ENCODE data around the gene ETV6.
A peak's percentile ranks its signal among the peaks of the same experiment; 100 is the strongest.

The ETV6 gene

GRCh38 chr12:11861864-11862600 lies 212.6 kb downstream of the ETV6 start:
- no peak for DNase-seq (ENCODE audit: low read depth)

- DNase-seq (ENCODE audit: low read depth): no peak
These were observed 213.3 kb downstream of the ETV6 start for GRCh38 chr12:11862798-11863197.

- DNase-seq (ENCODE audit: low read depth): no peak
These were observed 214.0 kb downstream of the ETV6 start for GRCh38 chr12:11863478-11863906.

- no peak for DNase-seq (ENCODE audit: low read depth)
These were observed 214.5 kb downstream of the ETV6 start for GRCh38 chr12:11863988-11864387.

GRCh38 chr12:11865824-11866223 lies 216.3 kb downstream of the ETV6 start:
- no peak for DNase-seq (ENCODE audit: low read depth)

- DNase-seq (ENCODE audit: low read depth): no peak
These were observed 218.6 kb downstream of the ETV6 start for GRCh38 chr12:11868027-11868426.

- no peak for DNase-seq (ENCODE audit: low read depth)
These were observed 219.9 kb downstream of the ETV6 start for GRCh38 chr12:11869406-11869805.

GRCh38 chr12:11870041-11870451 lies 220.6 kb downstream of the ETV6 start:
- no peak for DNase-seq (ENCODE audit: low read depth)

GRCh38 chr12:11872055-11872454 lies 222.6 kb downstream of the ETV6 start:
- no peak for DNase-seq (ENCODE audit: low read depth)

- DNase-seq (ENCODE audit: low read depth): no peak
These were observed 226.0 kb downstream of the ETV6 start for GRCh38 chr12:11875414-11875935.

GRCh38 chr12:11876307-11876706 lies 226.8 kb downstream of the ETV6 start:
- no peak for DNase-seq (ENCODE audit: low read depth)

- no peak for DNase-seq (ENCODE audit: low read depth)
These were observed 227.8 kb downstream of the ETV6 start for GRCh38 chr12:11877102-11877826.

GRCh38 chr12:11877869-11878780 lies 228.7 kb downstream of the ETV6 start:
- DNase-seq (ENCODE audit: low read depth): peak; percentile 45

GRCh38 chr12:11879306-11879705 lies 229.8 kb downstream of the ETV6 start:
- DNase-seq (ENCODE audit: low read depth): no peak

- no peak for DNase-seq (ENCODE audit: low read depth)
These were observed 230.9 kb downstream of the ETV6 start for GRCh38 chr12:11880381-11880780.

- DNase-seq (ENCODE audit: low read depth): no peak
These were observed 232.4 kb downstream of the ETV6 start for GRCh38 chr12:11881835-11882234.

GRCh38 chr12:11882301-11883019 lies 233.0 kb downstream of the ETV6 start:
- no peak for DNase-seq (ENCODE audit: low read depth)

- no peak for DNase-seq (ENCODE audit: low read depth)
These were observed 234.6 kb downstream of the ETV6 start for GRCh38 chr12:11884116-11884515.

GRCh38 chr12:11884706-11885105 lies 235.2 kb downstream of the ETV6 start:
- no peak for DNase-seq (ENCODE audit: low read depth)

GRCh38 chr12:11885261-11886038 lies 236.0 kb downstream of the ETV6 start:
- DNase-seq (ENCODE audit: low read depth): no peak

- DNase-seq (ENCODE audit: low read depth): no peak
These were observed 236.9 kb downstream of the ETV6 start for GRCh38 chr12:11886339-11886738.

Data from HS-5 (cell line).